IPS-18a (cell line): ENCODE data around the gene INAVA.
"Not testable (repeated sequence)": the region's sequence is repeated elsewhere in the genome, so short reads cannot be mapped to it uniquely, and the experiment has no call there.

Source experiments
- H3K27ac ChIP-seq: one replicate; pipeline ENCODE4 v1.5.1; 2013; ENCODE audit warnings: low read length
- H3K27me3 ChIP-seq: one replicate; pipeline ENCODE4 v1.6.1; 2013; ENCODE audit warnings: mild to moderate bottlenecking, low read length; ENCODE audit not compliant: control insufficient read depth, insufficient read depth
- H3K36me3 ChIP-seq: one replicate; pipeline ENCODE4 v1.6.1; 2013; ENCODE audit warnings: low read depth, low read length; ENCODE audit not compliant: control insufficient read depth
- H3K4me1 ChIP-seq: one replicate; pipeline ENCODE4 v1.6.1; 2013; ENCODE audit warnings: low read depth, low read length; ENCODE audit not compliant: control insufficient read depth
- H3K4me3 ChIP-seq: one replicate; pipeline ENCODE4 v1.5.1; 2013; ENCODE audit warnings: low read length
- H3K9ac ChIP-seq: one replicate; pipeline ENCODE4 v1.6.1; 2013; ENCODE audit warnings: mild to moderate bottlenecking, low read length, moderate library complexity
- H3K9me3 ChIP-seq: one replicate; pipeline ENCODE4 v1.6.1; 2013; ENCODE audit warnings: low read depth, low read length; ENCODE audit not compliant: control insufficient read depth

The INAVA gene

GRCh38 chr1:200925831-200926230 lies 31.1 kb downstream of the INAVA start:
- H3K9ac ChIP-seq = no peak overlapping the region
- no peak overlapping the region for H3K27ac ChIP-seq
- H3K4me1 ChIP-seq = peaks cover 4% of the 10 kb centered on the region
- H3K36me3 ChIP-seq = no peaks in the 10 kb centered on the region
- H3K4me3 ChIP-seq = no peak overlapping the region
- H3K27me3 ChIP-seq = no peaks in the 10 kb centered on the region
- H3K9me3 ChIP-seq = no peaks in the 10 kb centered on the region

- Histone ChIP-seq H3K9ac (no peak overlapping the region), H3K4me1 (no peaks in the 10 kb centered on the region), H3K9me3 (no peaks in the 10 kb centered on the region), H3K27me3 (no peaks in the 10 kb centered on the region), H3K27ac (no peak overlapping the region), H3K4me3 (no peak overlapping the region), H3K36me3 (no peaks in the 10 kb centered on the region)
Observed at GRCh38 chr1:200929530-200930278, 35.0 kb downstream of the INAVA start.

GRCh38 chr1:200930285-200930684 lies 35.6 kb downstream of the INAVA start:
- not testable (repeated sequence) for H3K4me1 ChIP-seq, H3K9ac ChIP-seq, H3K27ac ChIP-seq, H3K4me3 ChIP-seq, H3K36me3 ChIP-seq, H3K27me3 ChIP-seq, H3K9me3 ChIP-seq

DNA sequence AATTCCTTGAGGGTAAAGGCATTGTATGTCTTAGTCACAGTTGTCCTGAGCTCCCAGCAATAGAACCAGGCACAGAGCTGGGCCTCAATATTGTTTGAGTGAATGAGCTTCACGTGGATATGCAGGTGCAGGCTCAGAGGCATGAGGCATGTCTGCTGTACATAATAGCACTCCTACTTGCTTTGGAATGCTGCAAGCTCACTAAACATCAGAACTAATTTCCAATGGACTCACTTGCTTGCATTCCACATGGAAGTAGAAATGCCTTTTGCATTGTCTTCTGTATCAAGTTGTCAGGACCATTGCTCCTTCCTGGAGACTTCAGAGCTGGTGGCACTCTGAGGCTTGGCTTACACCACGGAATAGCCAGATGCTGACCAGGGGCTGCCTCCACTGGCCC lies 37.1 kb downstream of the INAVA start:
- H3K4me1 ChIP-seq = no peaks in the 10 kb centered on the region
- no peak overlapping the region for H3K4me3 ChIP-seq
- no peak overlapping the region for H3K9ac ChIP-seq
- H3K27me3 ChIP-seq = no peaks in the 10 kb centered on the region
- no peak overlapping the region for H3K27ac ChIP-seq
- H3K36me3 ChIP-seq = no peaks in the 10 kb centered on the region
- no peaks in the 10 kb centered on the region for H3K9me3 ChIP-seq

GRCh38 chr1:200934676-200935245 lies 40.1 kb downstream of the INAVA start:
- H3K27me3 ChIP-seq = no peaks in the 10 kb centered on the region
- H3K9ac ChIP-seq = no peak overlapping the region
- H3K9me3 ChIP-seq = no peaks in the 10 kb centered on the region
- H3K36me3 ChIP-seq = no peaks in the 10 kb centered on the region
- no peak overlapping the region for H3K27ac ChIP-seq
- H3K4me1 ChIP-seq = no peaks in the 10 kb centered on the region
- no peak overlapping the region for H3K4me3 ChIP-seq

DNA sequence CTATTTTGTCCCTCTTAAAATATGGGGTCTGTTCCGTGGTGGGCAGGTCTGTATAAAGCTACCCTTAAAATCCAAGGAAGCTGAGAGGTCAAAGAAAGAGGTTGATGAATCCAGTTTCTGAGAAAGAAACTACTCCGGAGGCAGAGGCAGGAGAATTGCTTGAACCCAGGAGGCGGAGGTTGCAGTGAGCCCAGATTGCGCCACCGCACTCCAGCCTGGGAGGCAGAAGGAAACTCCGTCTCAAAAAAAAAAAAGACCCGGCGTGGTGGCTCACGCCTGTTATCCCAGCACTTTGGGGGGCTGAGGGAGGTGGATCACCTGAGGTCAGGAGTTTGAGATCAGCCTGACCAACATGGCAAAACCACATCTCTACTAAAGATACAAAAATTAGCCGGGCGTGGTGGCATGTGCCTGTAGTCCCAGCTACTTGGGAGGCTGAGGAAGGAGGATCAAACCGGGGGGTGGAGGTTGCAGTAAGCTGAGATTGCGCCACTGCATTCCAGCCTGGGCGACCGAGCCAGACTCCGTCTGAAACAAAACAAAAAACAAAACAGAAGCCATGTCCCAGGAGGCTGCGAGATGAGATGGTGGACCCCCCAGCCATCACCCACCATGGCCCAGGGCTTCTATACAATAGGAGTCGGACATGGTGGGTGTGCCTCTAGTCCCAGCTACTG lies 40.7 kb downstream of the INAVA start:
- H3K9ac ChIP-seq, H3K9me3 ChIP-seq, H3K36me3 ChIP-seq, H3K27ac ChIP-seq, H3K27me3 ChIP-seq, H3K4me1 ChIP-seq, H3K4me3 ChIP-seq: not testable (repeated sequence)

- H3K27ac ChIP-seq = no peak overlapping the region
Observed at GRCh38 chr1:200938955-200939354, 44.3 kb downstream of the INAVA start.

GRCh38 chr1:200945111-200945510 lies 50.4 kb downstream of the INAVA start:
- H3K9ac ChIP-seq = no peak overlapping the region
- no peaks in the 10 kb centered on the region for H3K27me3 ChIP-seq
- no peaks in the 10 kb centered on the region for H3K9me3 ChIP-seq
- H3K36me3 ChIP-seq = no peaks in the 10 kb centered on the region
- H3K27ac ChIP-seq = no peak overlapping the region
- no peak overlapping the region for H3K4me3 ChIP-seq
- no peaks in the 10 kb centered on the region for H3K4me1 ChIP-seq

More at GRCh38 chr1:200938955-200939354, 44.3 kb downstream of the INAVA start:
- Histone ChIP-seq H3K4me3 (no peak overlapping the region), H3K27me3 (no peaks in the 10 kb centered on the region), H3K9ac (no peak overlapping the region), H3K9me3 (no peaks in the 10 kb centered on the region), H3K4me1 (no peaks in the 10 kb centered on the region), H3K36me3 (no peaks in the 10 kb centered on the region)

DNA sequence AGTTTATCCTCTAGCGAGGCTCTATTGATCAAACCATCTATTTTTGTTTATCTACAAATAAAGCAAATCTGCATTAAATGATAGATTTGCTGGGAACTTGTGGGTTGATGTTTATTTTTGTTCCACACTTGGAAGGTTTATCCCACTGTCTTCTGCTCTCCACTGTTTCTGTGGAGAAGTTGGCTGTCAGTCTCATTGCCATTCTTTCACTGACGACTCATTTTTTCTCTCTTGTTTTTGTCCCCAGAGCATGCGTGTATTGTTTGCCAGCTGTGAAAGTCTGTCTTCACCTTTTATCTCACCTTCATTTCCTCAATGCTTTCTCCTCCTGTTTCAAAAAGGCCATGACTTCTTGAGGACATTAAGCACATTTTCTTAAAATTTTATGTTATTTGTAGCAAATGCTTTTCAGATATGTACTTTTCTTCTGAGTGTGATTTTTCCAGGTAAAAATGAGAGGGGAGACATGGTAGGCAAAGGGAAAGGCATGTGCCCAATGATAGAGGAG lies 52.4 kb downstream of the INAVA start:
- Histone ChIP-seq H3K27ac (no peak overlapping the region), H3K4me3 (no peak overlapping the region), H3K9ac (no peak overlapping the region), H3K36me3 (no peaks in the 10 kb centered on the region), H3K9me3 (no peaks in the 10 kb centered on the region), H3K4me1 (no peaks in the 10 kb centered on the region), H3K27me3 (no peaks in the 10 kb centered on the region)

DNA sequence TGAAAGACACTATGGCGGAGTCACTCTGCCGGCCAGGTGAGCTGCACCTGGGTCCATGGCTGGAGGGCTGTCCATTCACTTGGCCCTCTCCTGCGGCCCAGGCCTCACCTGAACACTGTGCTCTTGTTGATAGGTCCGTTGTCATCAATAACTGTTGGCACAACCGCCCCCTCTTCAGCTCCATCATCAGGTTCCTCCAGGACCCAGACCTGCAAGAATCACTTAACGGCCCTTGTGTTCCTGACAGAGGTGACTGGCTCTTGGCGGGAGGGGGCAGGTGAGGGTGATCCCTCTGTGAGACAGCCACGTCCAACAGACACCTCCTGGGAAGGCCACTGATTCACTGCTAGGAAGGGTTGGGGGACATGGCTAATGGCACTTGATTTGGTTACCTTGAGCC lies 54.9 kb downstream of the INAVA start:
- Histone ChIP-seq H3K27me3 (no peaks in the 10 kb centered on the region), H3K9me3 (no peaks in the 10 kb centered on the region), H3K4me3 (no peak overlapping the region), H3K27ac (no peak overlapping the region), H3K9ac (no peak overlapping the region), H3K4me1 (no peaks in the 10 kb centered on the region), H3K36me3 (no peaks in the 10 kb centered on the region)

GRCh38 chr1:200951016-200951415 lies 56.3 kb downstream of the INAVA start:
- no peak overlapping the region for H3K9ac ChIP-seq
- no peak overlapping the region for H3K4me3 ChIP-seq
- H3K9me3 ChIP-seq = no peaks in the 10 kb centered on the region
- no peak overlapping the region for H3K27ac ChIP-seq
- H3K27me3 ChIP-seq = no peaks in the 10 kb centered on the region
- no peaks in the 10 kb centered on the region for H3K36me3 ChIP-seq
- H3K4me1 ChIP-seq = no peaks in the 10 kb centered on the region
